Measurements from ENCODE around the gene LMTK2.

DNA sequence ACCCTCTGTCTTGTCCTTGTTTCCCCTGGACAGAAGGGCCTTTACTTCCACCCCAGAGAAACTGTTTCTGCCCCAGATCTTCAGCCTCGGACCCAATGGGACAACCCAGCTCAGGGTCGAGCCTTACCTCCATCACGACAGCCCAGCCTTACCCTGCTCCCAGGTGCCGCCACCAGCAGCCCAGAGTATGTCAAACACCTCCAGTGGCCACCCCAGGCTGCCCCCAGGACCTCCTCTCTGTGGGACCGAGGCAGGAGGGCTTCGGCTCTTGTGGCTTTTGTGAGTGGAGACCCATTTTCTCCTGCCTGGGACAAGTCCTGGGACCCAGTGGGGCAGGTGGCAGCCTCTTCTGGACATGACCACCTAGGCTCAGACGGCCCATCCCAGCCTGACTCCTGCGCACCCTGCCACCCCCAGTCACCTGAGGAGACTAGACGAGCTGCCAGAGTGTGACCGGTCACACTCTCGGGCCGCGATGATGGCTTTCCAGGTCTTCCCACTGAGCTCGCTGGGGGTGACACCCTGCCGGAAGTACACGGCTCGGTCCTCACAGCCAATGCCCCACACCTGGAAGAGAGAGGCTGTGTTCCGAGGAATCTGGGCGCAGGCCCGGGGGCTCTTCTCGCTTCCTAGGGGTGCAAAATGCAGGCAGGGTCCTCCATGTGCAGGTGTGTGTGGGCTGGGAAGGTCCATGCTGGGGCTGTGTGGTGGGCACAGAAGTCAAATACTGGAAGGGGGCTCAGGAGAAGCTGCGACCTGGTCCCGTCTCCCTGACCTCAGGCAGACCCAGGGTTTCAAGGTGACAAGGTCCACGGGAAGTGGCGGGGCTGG lies 129.9 kb downstream of the LMTK2 start:
- TF ChIP-seq, protein P1, sequence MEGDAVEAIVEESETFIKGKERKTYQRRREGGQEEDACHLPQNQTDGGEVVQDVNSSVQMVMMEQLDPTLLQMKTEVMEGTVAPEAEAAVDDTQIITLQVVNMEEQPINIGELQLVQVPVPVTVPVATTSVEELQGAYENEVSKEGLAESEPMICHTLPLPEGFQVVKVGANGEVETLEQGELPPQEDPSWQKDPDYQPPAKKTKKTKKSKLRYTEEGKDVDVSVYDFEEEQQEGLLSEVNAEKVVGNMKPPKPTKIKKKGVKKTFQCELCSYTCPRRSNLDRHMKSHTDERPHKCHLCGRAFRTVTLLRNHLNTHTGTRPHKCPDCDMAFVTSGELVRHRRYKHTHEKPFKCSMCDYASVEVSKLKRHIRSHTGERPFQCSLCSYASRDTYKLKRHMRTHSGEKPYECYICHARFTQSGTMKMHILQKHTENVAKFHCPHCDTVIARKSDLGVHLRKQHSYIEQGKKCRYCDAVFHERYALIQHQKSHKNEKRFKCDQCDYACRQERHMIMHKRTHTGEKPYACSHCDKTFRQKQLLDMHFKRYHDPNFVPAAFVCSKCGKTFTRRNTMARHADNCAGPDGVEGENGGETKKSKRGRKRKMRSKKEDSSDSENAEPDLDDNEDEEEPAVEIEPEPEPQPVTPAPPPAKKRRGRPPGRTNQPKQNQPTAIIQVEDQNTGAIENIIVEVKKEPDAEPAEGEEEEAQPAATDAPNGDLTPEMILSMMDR (conservative IDR thresholded peaks at IDR 0.05; ENCODE audit: low read length) = no peak
- no peak for TF ChIP-seq EZH2phosphoT487 (IDR thresholded peaks at IDR 0.05; ENCODE audit: borderline replicate concordance, low read depth, low read length)

All from OCI-LY7 (cell line).